Activated T-cell treated with anti-CD3 and anti-CD28 coated beads, Interleukin-2, amount 50 U/mL, for 72 hours (primary cell): Measurements from ENCODE around the gene APOBEC3G. TPM values are rescaled to one million over a fixed set of nuclear protein-coding genes. Genes with fewer than 3 reads are reported as not detected.
"Not testable (repeated sequence)": the region's sequence is repeated elsewhere in the genome, so short reads cannot be mapped to it uniquely, and the experiment has no call there.

Experiments used
- ATAC-seq, 2 donors: fragments of 150-1000 bp; cut with Tn5 transposase; replicated peaks in 1 of 2; 2 replicates each; pipeline ENCODE4 v1.10.0; 2021; ENCODE audit warnings: moderate library complexity in 2 of 2, mild to moderate bottlenecking in 1 of 2
- DNase-seq, 2 donors: peaks; one replicate each; pipeline ENCODE4 v3.0.0; 2021 to 2022; ENCODE audit warnings: mixed read lengths in 1 of 2
- H3K27ac Mint-ChIP-seq: one replicate; pipeline ENCODE4 v1.8.0; 2022; ENCODE audit warnings: mild to moderate bottlenecking, moderate library complexity, mixed read lengths
- H3K27me3 Mint-ChIP-seq: one replicate; pipeline ENCODE4 v1.8.0; 2022; ENCODE audit warnings: low read depth, mixed read lengths
- H3K36me3 Mint-ChIP-seq, 2 donors: one replicate each; pipeline ENCODE4 v1.8.0; 2022; ENCODE audit warnings: mixed read lengths in 2 of 2, mild to moderate bottlenecking in 1 of 2; ENCODE audit not compliant: insufficient read depth in 2 of 2
- H3K4me1 Mint-ChIP-seq: one replicate; pipeline ENCODE4 v1.8.0; 2022; ENCODE audit warnings: low read depth, mixed read lengths
- H3K4me3 Mint-ChIP-seq, 2 donors: one replicate each; pipeline ENCODE4 v1.8.0; 2022; ENCODE audit warnings: mild to moderate bottlenecking in 2 of 2, mixed read lengths in 2 of 2, moderate library complexity in 2 of 2
- H3K9me3 Mint-ChIP-seq, 2 donors: one replicate each; pipeline ENCODE4 v1.8.0; 2022; ENCODE audit warnings: mixed read lengths in 2 of 2
- total RNA-seq, 2 donors: library from RNA; stranded (reverse); gene quantifications; one replicate each; pipeline ENCODE4 v1.2.3, GENCODE V29; 2022

Gene APOBEC3G
- total RNA-seq, 2 donors from 2014 or later, result 77.8 to 115 TPM

DNA sequence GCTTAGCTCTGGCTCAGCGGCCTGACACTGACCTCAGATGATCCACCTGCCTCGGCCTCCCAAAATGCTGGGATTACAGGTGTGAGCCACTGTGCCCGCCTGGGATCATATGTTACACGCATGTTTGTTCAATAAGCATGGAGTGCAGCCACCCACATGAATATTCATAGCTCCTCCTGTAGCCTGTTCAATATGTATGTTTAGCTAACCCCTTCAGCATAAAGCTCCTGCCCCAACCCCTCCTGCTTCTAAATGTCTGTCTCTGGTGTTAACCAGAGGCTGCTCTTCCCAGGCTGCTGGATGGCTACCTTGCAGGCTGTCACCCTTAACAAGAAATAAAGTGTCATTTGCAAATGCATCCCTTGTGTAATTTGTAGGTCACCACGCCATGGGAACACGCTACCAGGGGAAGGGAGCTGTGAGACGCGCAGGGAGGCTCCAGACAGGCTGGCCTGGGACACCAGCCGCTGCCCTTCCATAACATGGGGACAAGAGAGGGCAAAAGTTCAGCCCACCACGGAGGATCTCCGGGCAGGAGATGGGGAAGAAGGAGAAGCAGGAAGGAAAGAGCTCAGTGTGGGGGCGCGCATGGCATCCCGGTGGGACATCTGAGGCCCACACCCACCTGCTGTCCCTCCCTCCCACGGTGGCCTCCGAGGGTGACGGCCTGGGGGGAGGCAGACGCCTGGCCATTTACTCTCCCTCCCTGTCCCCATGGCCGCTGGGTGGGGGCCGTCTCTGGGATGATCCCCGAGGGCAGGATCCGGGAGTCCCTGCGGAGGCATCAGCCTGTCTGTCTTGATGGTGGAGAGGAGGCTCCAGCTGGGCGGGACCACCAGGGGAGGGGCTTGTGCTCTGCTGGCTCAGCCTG lies 685 bp upstream of the APOBEC3G start:
- Mint-ChIP-seq H3K27ac (peak overlapping the region; percentile 86), H3K4me1 (peaks cover 37% of the 10 kb centered on the region), H3K4me3 (peak overlapping the region; percentile 94 to 96)
- H3K9me3 Mint-ChIP-seq, DNase-seq, ATAC-seq, H3K27me3 Mint-ChIP-seq, H3K36me3 Mint-ChIP-seq: not testable (repeated sequence)

DNA sequence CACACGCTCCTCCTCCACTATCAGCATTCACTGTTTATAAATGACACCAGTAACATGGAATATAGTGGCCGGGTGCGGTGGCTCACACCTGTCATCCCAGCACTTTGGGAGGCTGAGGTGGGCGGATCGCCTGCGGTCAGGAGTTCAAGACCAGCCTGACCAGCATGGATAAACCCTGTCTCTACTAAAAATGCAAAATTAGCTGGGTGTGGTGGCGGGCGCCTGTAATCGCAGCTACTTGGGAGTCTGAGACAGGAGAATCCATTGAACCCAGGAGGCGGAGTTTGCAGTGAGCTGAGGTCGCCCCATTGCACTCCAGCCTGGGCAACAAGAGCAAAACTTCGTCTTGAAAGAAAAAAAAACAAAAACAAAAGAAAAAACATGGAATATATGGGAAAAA lies 837 bp downstream of the APOBEC3G start:
- not testable (repeated sequence) for H3K36me3 Mint-ChIP-seq, DNase-seq, ATAC-seq, H3K9me3 Mint-ChIP-seq, H3K27me3 Mint-ChIP-seq
- Mint-ChIP-seq H3K4me3 (peak overlapping the region; percentile 94 to 96), H3K27ac (peak overlapping the region; percentile 92), H3K4me1 (peaks cover 45% of the 10 kb centered on the region)

DNA sequence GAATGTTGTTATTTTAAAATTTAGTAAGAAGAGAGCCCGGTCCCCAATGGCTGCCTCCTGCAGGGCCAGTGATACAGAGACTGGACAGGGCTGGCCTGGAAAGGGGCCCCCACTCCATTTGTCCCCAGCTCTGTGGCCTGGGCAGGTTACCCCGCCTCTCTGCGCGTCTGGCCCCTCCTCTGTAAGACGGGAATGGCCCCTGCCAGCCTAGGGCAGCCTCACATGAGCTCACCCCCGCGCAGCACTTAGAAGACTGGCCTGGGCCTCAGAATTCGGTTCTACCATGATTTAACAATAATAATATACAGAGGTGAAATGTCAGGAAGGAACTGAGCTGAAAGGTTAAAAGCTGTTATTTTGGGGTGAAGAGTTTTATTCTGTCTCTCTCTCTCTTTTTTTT lies 1.3 kb downstream of the APOBEC3G start:
- H3K27me3 Mint-ChIP-seq, result no peaks in the 10 kb centered on the region
- peak overlapping the region; percentile 94 to 96 for H3K4me3 Mint-ChIP-seq
- peaks cover 49% of the 10 kb centered on the region for H3K4me1 Mint-ChIP-seq
- ATAC-seq (no peak), DNase-seq (no peak)
- H3K27ac Mint-ChIP-seq, result peak overlapping the region; percentile 92
- H3K9me3 Mint-ChIP-seq, result no peaks in the 10 kb centered on the region
- peaks cover 1 to 10% of the 10 kb centered on the region in 2 donors for H3K36me3 Mint-ChIP-seq

DNA sequence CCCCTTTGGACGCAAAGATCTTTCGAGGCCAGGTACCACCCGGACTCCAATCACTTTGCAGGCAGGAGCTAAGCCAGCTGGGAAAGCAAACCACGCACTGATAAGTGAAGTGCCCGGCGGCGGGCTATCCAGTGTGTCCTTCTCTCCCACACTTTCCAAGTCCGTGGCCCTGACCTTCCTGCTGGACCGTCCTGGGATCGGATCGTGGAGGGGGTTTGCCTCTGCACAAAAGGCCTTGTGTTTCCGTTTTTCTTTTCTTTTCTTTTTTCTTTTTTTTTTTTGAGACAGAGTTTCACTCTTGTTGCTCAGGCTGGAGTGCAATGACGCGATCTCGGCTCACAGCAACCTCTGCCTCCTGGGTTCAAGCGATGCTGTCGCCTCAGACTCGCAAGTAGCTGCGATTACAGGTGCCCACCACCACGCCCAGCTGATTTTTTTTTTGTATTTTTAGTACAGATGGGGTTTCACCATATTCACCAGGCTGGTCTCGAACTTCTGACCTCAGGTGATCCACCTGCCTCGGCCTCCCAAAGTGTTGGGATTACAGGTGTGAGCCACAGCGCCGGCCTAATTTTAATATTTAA lies 2.1 kb downstream of the APOBEC3G start:
- not testable (repeated sequence) for H3K27me3 Mint-ChIP-seq, H3K36me3 Mint-ChIP-seq, H3K9me3 Mint-ChIP-seq, DNase-seq, ATAC-seq
- peak overlapping the region; percentile 94 to 96 for H3K4me3 Mint-ChIP-seq
- H3K4me1 Mint-ChIP-seq, result peaks cover 50% of the 10 kb centered on the region
- H3K27ac Mint-ChIP-seq, result peak overlapping the region; percentile 89

DNA sequence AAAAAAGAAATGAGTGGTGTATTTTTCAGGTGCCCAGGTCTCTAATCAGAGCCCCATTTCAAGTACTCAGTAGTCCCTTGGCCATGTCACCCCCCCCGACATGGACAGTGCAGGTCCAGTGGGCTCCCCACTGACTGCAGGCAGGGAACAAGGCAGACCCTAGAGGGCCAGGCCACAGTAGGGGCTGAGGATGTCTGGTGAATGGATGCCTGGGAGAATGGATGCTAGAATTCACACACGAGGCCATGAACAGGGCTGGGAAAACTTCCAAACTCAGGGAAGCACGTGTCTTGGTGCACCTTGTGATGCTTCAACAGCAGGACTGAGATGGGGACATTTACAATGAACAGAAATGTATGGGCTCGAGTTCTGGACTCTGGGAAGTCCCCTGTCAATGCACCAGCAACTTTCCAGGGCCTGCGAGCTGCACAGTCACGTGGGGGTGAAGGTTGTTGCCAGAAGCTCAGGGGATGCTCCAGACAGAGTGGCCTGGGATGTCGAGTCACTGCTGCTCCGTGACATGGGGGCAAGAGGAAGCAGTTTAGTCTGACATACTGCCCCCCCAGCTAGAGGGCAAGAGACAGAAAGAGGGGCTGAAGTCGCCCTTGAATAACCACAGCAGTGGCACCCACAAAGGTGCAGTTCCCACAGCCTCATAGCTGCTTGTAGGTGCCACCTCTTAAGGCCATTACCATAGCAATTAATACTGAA lies 3.1 kb downstream of the APOBEC3G start:
- Mint-ChIP-seq H3K27ac (peak overlapping the region; percentile 42), H3K36me3 (peaks cover 1 to 10% of the 10 kb centered on the region in 2 donors), H3K4me1 (peaks cover 50% of the 10 kb centered on the region), H3K27me3 (no peaks in the 10 kb centered on the region), H3K9me3 (no peaks in the 10 kb centered on the region), H3K4me3 (peak overlapping the region; percentile 17 to 29)
- ATAC-seq (no peak), DNase-seq (no peak)

DNA sequence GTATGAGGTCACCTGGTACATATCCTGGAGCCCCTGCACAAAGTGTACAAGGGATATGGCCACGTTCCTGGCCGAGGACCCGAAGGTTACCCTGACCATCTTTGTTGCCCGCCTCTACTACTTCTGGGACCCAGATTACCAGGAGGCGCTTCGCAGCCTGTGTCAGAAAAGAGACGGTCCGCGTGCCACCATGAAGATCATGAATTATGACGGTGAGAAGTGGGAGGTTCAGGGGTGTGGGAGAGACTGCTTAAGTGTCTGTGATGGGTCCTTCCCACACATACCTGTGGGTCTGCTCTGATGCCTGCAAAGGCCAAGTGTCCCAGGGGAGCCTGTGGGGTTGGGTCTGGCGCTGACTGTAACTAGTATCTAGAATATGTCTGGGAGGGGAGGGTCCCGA lies 3.9 kb downstream of the APOBEC3G start:
- Mint-ChIP-seq H3K9me3 (no peaks in the 10 kb centered on the region), H3K27me3 (no peaks in the 10 kb centered on the region), H3K4me1 (peaks cover 49% of the 10 kb centered on the region), H3K36me3 (peaks cover 1 to 11% of the 10 kb centered on the region in 2 donors), H3K4me3 (peak overlapping the region in 1 of 2 donors; percentile 42), H3K27ac (no peak overlapping the region)
- DNase-seq (no peak), ATAC-seq (no peak)

DNA sequence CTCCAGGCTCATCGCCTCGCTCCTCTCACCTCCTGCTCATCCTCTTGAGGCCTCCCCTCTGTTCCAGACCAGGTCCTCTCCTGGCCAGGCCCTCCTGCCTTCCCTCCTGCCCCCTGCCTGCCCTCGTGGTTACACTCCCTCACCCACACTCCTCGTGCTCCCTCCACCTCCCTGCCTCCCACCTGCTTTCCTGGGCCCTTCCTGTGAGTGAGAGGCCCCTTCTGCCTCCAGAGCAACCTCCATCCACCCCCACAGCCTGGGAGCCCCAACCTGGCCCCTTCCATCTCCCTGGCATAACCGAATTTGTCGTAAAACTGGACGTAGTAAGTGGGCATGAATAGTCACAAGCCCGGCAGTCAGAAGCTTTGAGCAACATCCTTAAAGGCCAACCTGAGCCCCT lies 4.5 kb downstream of the APOBEC3G start:
- Mint-ChIP-seq H3K9me3 (no peaks in the 10 kb centered on the region), H3K36me3 (peaks cover 1 to 14% of the 10 kb centered on the region in 2 donors), H3K27me3 (no peaks in the 10 kb centered on the region), H3K4me1 (peaks cover 49% of the 10 kb centered on the region), H3K4me3 (peak overlapping the region in 1 of 2 donors; percentile 27), H3K27ac (peak overlapping the region; percentile 50)
- DNase-seq (no peak), ATAC-seq (no peak)

DNA sequence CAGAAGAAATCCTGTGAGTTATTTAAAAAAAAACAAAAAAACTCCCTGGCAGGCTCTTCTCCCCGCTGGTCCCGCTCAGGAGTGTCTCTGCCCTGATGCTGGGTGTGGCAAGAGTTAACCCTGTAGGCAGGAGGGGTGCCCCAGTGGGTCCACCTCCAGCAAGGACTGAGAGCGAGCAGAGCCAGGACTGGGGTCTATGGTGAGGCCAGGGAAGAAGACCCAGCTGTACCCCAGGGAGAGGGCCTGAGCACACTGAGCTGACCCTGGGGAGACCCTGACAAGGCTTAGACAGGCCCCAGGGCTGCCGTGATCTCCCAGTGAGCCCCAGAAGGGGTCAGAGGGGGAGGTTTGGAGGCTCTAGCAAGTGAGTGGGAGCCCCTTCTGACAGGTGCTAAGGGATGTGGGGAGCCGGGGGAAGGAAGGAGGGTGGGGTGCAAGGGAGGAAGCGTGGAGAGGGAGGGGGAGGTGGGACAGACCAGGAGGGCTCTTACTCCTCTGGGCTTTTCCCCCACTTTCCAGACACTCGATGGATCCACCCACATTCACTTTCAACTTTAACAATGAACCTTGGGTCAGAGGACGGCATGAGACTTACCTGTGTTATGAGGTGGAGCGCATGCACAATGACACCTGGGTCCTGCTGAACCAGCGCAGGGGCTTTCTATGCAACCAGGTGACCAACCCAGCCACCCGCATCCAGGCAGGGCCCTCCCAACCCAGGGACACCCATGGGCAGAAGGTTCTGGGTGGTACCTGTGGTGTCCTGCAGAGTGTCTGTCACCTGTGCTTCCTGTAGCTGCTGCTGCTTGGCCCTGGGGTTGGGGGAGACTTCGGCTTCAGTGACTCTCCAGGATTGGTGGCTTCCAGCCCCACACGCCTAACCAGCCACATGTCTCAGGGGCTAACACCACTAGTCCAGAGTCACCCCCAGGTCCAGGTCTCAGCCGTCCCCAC lies 6.4 kb downstream of the APOBEC3G start:
- DNase-seq, result no peak
- no peak overlapping the region for H3K4me3 Mint-ChIP-seq
- H3K9me3 Mint-ChIP-seq, result no peaks in the 10 kb centered on the region
- H3K4me1 Mint-ChIP-seq, result peaks cover 57% of the 10 kb centered on the region
- peaks cover 1 to 12% of the 10 kb centered on the region in 2 donors for H3K36me3 Mint-ChIP-seq
- no peaks in the 10 kb centered on the region for H3K27me3 Mint-ChIP-seq
- ATAC-seq, result no peak
- H3K27ac Mint-ChIP-seq, result no peak overlapping the region

DNA sequence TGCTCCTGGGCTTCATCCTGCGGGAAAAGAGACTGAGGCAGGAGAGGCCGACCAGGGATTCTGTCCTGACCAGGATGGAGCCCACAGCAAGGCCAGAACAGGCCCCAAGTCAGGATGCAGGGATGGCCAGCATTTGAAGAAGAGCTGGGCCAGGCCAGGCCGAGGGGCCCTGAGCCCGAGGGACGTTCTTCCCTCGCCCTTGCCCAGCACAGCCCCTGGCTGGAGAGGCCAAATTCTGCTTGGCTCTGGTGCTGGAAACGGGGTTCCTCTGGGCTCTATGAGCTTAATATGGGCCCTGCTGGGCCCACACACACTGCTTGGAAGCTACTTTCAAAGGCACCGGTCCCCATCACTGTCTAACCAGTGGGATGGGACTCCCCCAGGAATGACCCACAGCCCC lies 7.6 kb downstream of the APOBEC3G start:
- peaks cover 1 to 9% of the 10 kb centered on the region in 2 donors for H3K36me3 Mint-ChIP-seq
- H3K4me3 Mint-ChIP-seq, result no peak overlapping the region
- H3K9me3 Mint-ChIP-seq, result no peaks in the 10 kb centered on the region
- H3K27ac Mint-ChIP-seq, result no peak overlapping the region
- no peaks in the 10 kb centered on the region for H3K27me3 Mint-ChIP-seq
- ATAC-seq (no peak), DNase-seq (no peak)
- H3K4me1 Mint-ChIP-seq, result peaks cover 66% of the 10 kb centered on the region

DNA sequence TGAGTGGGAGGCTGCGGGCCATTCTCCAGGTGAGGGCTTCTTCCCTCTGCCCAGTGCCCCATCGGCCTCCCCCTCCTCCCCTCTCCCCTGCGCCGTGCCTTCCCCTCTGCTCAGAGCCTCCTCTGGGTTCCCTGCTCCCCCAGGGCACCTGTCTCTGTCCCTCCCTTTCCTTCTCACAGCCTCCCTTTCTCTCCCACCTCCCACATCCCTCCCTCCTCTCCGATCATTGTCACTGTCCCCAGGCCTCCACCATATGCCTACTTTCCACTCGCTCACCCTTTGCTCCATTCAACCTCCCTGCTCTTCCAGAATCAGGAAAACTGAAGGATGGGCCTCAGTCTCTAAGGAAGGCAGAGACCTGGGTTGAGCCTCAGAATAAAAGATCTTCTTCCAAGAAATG lies 10.0 kb downstream of the APOBEC3G start:
- no peaks in the 10 kb centered on the region for H3K27me3 Mint-ChIP-seq
- H3K36me3 Mint-ChIP-seq, result peaks cover 0 to 4% of the 10 kb centered on the region in 2 donors
- no peaks in the 10 kb centered on the region for H3K9me3 Mint-ChIP-seq
- ATAC-seq (no peak), DNase-seq (no peak)
- peaks cover 71% of the 10 kb centered on the region for H3K4me1 Mint-ChIP-seq
- H3K27ac Mint-ChIP-seq, result peak overlapping the region; percentile 4
- no peak overlapping the region for H3K4me3 Mint-ChIP-seq

DNA sequence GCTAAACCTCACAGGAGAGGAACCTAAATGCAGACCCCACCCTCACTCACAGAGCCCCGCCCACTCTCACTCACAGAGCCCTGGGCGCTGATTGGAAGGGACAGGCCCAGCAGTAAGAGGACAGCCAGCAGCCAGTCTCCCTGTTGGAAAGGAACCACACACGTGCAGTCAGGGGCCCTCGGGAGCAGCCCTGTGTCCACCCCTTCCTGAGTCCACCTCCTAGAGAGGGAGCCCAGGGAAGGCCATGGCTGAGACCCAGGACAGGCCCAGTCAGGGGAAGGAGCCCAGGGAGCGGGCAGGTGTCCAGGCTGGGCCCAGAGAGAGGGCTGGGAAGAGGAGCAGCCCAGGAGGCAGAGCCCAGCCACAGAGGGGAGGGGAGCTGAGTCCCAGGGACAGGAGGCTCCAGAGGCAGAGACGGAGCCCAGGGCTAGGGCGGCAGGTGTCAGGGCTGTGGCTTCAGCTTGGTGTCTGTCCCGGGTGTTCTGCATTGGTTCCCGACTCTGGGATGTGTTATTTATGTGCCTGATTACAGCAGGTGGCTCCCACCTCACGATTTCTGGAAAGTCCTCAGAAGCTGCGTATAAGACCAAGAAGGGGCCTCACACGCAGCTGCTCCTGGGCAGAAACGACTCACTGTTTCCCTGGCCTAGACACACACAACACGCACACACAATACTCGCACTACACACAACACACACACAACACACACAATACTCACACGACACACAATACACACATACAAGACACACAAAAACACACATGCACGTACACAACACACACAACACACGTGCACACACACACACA lies 11.0 kb downstream of the APOBEC3G start:
- H3K36me3 Mint-ChIP-seq, result peaks cover 0 to 4% of the 10 kb centered on the region in 2 donors
- no peaks in the 10 kb centered on the region for H3K9me3 Mint-ChIP-seq
- peaks cover 77% of the 10 kb centered on the region for H3K4me1 Mint-ChIP-seq
- H3K4me3 Mint-ChIP-seq, result peak overlapping the region; percentile 11 to 13
- H3K27me3 Mint-ChIP-seq, result no peaks in the 10 kb centered on the region
- peak overlapping the region; percentile 10 for H3K27ac Mint-ChIP-seq
- ATAC-seq, result no peak
- DNase-seq, result no peak

DNA sequence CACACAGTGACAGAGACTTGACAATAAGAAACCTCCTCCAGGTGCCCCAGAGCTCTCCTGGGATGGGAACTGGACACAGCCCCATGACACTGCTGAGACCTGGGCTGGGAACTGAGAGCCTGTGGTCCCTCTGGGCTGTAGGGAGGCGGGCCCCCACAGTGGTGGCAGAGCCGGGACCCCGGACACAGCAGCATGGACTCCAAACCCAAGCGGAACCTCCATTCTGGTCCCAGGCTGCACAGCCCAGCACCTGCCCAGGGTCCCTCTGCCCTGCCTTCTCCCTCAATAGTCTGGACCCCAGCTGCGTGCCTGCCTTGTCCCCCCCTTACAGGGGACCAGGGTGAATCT lies 11.6 kb downstream of the APOBEC3G start:
- peak overlapping the region in 1 of 2 donors; percentile 1 for H3K4me3 Mint-ChIP-seq
- H3K27me3 Mint-ChIP-seq, result no peaks in the 10 kb centered on the region
- peak overlapping the region; percentile 7 for H3K27ac Mint-ChIP-seq
- no peaks in the 10 kb centered on the region for H3K9me3 Mint-ChIP-seq
- H3K36me3 Mint-ChIP-seq, result peaks cover 0 to 4% of the 10 kb centered on the region in 2 donors
- no peak for ATAC-seq
- no peak for DNase-seq
- H3K4me1 Mint-ChIP-seq, result peaks cover 75% of the 10 kb centered on the region
